IPS DF 6.9 (cell line): ENCODE measurements around the gene SH3GL1.
"Not testable (repeated sequence)": the region's sequence is repeated elsewhere in the genome, so short reads cannot be mapped to it uniquely, and the experiment has no call there.

Experiments used
- DNase-seq: peaks from one replicate; pipeline ENCODE4 v3.0.0-alpha.2; 2013; ENCODE audit warnings: low read depth, low spot score
- H3K27ac ChIP-seq: one replicate; pipeline ENCODE4 v1.5.1; 2013; ENCODE audit warnings: low read length, control low read depth
- H3K27me3 ChIP-seq: 2 replicates; pipeline ENCODE4 v1.6.1; 2013; ENCODE audit warnings: mild to moderate bottlenecking, low read length; ENCODE audit not compliant: control insufficient read depth, insufficient read depth
- H3K36me3 ChIP-seq: 2 replicates; pipeline ENCODE4 v1.6.1; 2013; ENCODE audit warnings: low read length; ENCODE audit not compliant: control insufficient read depth, insufficient read depth
- H3K4me1 ChIP-seq: 2 replicates; pipeline ENCODE4 v1.6.1; 2013; ENCODE audit warnings: low read length; ENCODE audit not compliant: control insufficient read depth, insufficient read depth
- H3K4me3 ChIP-seq: 2 replicates; pipeline ENCODE4 v1.5.1; 2013; ENCODE audit warnings: mild to moderate bottlenecking, low read length
- H3K9me3 ChIP-seq: 2 replicates; pipeline ENCODE4 v1.6.1; 2013; ENCODE audit warnings: low read length, inconsistent platforms; ENCODE audit not compliant: control insufficient read depth, insufficient read depth
- WGBS: extraction: QIAGEN DNeasy Blood & Tissue Kit; methylation state at CpG from one replicate; pipeline ENCODE4 v1.1.7; 2013; ENCODE audit warnings: mixed read lengths, missing lambda C conversion rate; ENCODE audit not compliant: insufficient read length, insufficient coverage; 5-methylcytosine and 5-hydroxymethylcytosine counted together

SH3GL1 gene

DNA sequence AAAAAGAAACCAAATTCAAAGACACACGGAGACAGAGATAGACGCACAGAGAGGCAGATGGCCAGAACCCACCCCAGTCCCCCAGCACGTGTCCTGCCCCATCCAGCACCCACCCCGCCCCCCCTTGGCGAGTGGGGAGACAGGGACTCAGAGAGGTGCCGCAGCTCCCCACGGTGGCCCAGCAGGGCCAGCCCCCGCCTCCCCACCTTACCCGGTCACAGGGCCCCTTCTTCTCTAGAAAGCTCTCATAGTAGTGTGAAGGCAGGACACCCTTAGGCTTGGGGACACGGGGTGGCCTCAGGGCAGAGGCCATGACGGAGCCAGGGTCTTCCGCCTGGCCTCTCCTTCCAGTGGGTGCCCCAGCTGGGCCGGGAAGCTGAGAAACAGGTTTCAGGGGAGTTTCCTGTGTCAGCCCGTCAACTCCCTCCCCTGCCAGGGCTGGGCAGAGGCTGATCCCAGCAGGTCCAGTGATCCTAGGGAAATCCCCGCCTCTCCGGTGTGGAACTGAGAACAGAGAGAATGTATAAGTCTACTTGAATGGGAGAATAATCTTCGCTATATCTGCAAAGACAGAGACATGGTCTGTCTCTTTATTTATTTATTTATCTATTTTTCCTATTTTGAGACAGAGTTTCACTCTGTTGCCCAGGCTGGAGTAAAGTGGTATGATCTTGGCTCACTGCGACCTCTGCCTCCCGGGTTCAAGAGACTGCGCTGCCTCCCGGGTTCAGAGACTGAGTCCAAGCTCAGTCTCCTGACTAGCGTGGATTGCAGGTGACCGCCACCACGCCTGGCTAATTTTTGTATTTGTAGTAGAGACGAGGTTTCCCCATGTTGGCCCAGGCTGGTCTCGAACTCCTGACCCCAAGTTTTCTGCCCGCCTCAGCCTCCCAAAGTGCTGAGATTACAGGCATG is 61.6 kb downstream of the SH3GL1 start, which contains the start of gene STAP2:
Gene STAP2, minus strand, starts transcription at position 387 of the 915 bp plus-strand sequence. Its CDS starts 74 bp downstream, at position 313.
- peak within 1 kb of the TSS; percentile 21; the same call in 1 of the 2 replicates for H3K4me3 ChIP-seq
- DNase-seq: no peak
- no peak within 1 kb of the TSS for H3K27ac ChIP-seq
- WGBS: no CpG with 5 or more reads among the region's 27 CpGs
- no peaks in the 10 kb centered on the region for H3K36me3 ChIP-seq
- H3K9me3 ChIP-seq: no peaks in the 10 kb centered on the region
- peaks cover 3% of the 10 kb centered on the region; the same call in 1 of the 2 replicates for H3K4me1 ChIP-seq
- H3K27me3 ChIP-seq: no peaks in the 10 kb centered on the region

DNA sequence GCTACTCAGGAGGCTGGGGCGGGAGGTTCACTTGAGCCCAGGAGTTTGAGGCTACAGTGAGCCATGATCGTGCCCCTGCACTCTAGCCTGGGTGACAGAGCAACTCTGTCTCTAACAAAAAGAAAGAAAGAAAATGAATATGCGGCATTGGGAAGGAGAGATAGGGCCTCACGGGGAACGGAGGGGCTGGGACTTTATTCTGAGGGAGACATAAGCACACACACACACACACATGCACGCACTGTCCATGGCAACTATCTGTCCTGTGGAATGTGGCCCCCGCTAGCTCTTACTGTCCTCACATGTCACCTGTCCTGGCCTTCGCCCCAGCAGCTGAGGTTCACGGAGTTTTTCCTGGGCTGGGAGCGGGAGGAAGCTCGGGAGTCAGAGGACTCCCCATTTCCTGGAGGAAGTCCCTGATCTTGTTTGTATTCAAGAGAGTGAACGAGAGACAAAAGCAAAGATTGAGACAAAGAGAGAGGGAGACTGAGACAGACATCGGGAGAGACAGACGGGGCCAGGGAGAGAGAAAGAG is 62.4 kb downstream of the SH3GL1 start:
- Histone ChIP-seq H3K27ac (no peak overlapping the region), H3K4me1 (peaks cover 3% of the 10 kb centered on the region; the same call in 1 of the 2 replicates), H3K27me3 (no peaks in the 10 kb centered on the region), H3K9me3 (no peaks in the 10 kb centered on the region), H3K4me3 (peak overlapping the region; percentile 21; the same call in 1 of the 2 replicates), H3K36me3 (no peaks in the 10 kb centered on the region)
- DNase-seq: no peak
- no CpG with 5 or more reads among the region's 14 CpGs for WGBS

DNA sequence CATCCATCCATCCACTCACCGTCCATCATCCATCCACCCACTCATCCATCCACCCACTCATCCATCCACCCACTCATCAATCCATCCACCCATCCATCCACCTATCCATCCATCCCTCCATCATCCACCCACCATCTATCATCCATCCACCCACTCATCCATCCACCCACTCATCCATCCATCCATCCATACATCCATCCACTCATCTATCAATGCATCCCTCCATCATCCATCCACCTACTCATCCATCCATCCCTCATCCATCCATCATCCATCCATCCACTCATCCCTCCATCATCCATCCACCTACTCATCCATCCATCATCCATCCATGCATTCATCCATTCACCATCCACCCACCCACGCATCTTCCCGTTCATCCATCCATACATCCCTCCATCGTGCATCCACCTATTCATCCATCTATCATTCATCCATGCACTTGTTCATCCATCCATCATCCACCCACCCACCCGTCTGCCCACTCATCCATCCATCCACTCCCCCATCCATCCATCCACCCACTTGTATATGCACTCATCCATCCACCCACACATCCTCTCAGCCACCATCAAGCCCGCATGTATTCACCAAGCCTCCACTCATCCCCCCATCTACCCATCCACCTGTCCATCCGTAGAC is 65.3 kb downstream of the SH3GL1 start:
- no peak for DNase-seq
- no peak overlapping the region for H3K4me3 ChIP-seq
- WGBS: 100% methylated on average over 4 of the region's 7 CpGs

DNA sequence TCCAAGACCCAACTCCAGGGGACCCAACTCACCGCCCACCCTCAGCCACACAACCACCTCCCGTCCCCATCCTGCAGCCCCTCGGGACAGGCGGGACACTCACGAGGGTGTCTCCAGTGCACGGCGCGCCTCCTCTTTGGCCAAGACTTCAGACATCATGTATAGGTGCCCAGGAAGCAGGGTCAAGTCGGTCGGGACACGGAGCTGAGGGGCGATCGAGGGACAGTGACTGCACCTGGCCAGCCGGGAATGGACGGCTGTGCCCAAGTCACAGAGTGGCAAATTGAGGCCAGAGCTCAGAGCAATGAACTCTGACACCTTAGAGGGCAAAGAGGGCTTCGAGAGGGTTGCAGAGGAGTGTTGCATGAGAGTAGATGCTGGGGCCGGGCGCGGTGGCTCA is 70.5 kb downstream of the SH3GL1 start:
- no CpG with 5 or more reads among the region's 19 CpGs for WGBS
- no peak for DNase-seq
- Histone ChIP-seq H3K9me3 (no peaks in the 10 kb centered on the region), H3K4me3 (no peak overlapping the region), H3K27ac (no peak overlapping the region), H3K36me3 (no peaks in the 10 kb centered on the region), H3K4me1 (peaks cover 4% of the 10 kb centered on the region; the same call in 1 of the 2 replicates), H3K27me3 (no peaks in the 10 kb centered on the region)

More for the DNA sequence above, 65.3 kb downstream of the SH3GL1 start:
- Histone ChIP-seq H3K27me3 (no peaks in the 10 kb centered on the region), H3K9me3 (no peaks in the 10 kb centered on the region), H3K4me1 (0 out of 2 replicates have a peak, but pooled peaks cover 1% of the 10 kb centered on the region), H3K36me3 (no peaks in the 10 kb centered on the region), H3K27ac (no peak overlapping the region)

DNA sequence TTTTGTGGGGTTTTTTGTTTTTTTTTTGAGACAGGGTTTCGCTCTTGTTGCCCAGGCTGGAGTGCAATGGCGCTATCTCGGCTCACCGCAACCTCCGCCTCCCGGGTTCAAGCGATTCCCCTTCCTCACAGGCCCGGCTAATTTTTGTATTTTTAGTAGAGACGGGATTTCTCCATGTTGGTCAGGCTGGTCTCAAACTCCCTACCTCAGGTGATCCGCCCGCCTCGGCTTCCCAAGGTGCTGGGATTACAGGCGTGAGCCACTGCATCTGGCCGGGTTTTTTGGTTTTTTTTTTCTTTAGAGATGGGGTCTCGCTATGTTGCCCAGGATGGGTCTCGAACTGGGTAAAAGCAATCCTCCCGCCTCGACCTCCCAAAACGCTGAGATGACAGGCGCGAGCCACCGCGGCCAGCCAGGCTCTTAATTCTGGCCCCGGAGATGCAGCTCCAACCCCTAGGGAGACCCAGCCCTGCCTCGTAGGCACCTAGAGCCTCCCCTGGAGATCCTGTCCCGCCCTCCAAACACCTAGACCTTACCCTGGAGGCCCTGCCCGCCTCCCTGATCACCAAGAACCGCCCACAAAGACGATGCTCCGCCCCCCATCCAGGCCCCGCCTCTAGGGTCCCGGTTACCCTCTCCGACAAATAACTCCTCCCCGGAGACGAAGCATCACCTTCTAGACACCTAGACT is 71.2 kb downstream of the SH3GL1 start:
- not testable (repeated sequence) for H3K9me3 ChIP-seq, H3K27ac ChIP-seq, H3K27me3 ChIP-seq, H3K4me1 ChIP-seq, H3K36me3 ChIP-seq
- peak overlapping the region; percentile 64; the same call in 1 of the 2 replicates for H3K4me3 ChIP-seq
- DNase-seq: peak; percentile 35
- WGBS: no CpG with 5 or more reads among the region's 35 CpGs

DNA sequence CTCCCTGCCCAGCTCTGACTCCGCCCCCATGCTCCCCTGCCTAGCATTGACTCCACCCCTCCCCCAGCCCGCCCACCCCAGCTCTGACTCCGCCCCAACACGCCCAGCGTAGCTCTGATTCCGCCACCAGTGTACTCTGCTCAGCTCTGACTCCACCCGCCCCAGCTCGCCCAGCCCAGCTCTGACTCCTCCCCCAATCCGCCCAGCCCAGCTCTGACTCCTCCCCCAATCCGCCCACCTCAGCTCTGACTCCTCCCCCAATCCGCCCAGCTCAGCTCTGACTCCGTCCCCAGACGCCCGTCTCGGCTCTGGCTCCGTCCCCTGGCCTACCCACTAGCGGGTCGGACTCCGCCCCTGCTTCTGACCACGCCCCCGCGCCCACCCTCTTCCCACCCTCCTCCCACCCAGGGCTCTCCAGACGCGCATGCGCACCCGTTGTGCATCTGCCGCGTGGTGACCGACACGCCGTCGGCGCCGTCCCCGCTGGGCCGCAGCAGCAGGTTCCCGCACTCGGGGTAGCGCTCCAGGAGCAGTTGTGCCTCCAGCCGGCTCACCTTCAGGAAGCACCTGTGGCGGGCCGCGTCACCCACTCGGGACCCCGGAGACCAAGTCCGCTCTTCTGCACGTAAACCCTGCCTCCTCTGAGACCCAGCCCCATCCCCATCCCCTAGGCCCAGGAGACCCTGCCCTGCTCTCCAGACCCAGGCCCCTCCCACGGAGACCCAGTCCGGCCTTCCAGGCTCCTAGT is 71.9 kb downstream of the SH3GL1 start:
- Histone ChIP-seq H3K9me3 (no peaks in the 10 kb centered on the region), H3K36me3 (no peaks in the 10 kb centered on the region; the same call in 1 of the 2 replicates), H3K4me3 (peak overlapping the region; percentile 64; the same call in 1 of the 2 replicates), H3K27ac (no peak overlapping the region), H3K27me3 (no peaks in the 10 kb centered on the region), H3K4me1 (peaks cover 4% of the 10 kb centered on the region; the same call in 1 of the 2 replicates)
- peak; percentile 81 for DNase-seq
- WGBS: no CpG with 5 or more reads among the region's 49 CpGs

DNA sequence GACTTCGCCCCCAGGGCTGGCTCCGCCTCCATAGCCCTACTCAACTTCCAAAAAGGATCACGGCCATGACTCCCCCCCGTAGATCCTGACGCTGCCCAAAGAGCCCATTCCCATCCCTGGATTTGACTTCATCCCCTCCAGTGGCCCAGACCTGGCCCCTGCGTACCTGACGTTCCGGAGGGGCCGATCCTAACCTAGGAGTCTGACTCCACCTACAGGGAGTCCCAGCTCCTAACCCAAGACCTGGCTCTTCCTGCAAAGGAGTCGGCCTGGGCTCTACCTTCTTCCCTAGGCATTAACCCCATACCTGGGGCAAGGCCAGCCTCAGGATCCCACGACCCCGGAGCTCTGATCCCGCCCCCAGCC is 72.5 kb downstream of the SH3GL1 start:
- no CpG with 5 or more reads among the region's 13 CpGs for WGBS
- Histone ChIP-seq H3K27ac (no peak overlapping the region), H3K4me3 (peak overlapping the region; percentile 21; the same call in 1 of the 2 replicates)

DNA sequence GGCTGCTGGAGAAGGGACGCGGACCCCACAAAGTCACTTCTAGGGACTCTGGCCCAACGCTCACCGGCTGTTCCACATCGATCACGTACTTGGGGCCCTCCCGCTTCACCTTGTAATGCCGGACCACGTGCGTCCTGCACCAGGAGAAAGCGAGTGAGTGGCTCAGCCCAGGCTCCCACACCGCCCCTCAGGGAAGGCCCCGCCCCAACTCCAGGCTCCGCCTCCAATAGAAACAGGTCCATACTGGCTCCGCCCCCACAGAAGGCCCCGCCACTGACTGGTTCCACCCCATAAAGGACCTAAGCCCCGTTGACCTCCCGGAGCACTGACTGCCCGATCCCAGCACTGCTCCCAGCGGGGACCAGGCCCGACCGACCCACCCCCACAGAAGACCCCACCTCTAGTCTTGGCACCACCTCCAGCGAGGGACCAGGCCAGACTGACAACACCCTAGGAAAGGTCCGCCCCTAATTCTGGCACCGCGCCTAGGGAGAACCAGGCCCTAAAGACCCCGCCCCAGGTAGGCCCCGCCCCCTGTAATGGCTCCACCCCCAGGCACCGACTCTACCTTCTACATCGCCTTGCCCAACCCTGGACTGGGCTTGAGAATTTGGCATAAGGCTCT is 73.0 kb downstream of the SH3GL1 start:
- Histone ChIP-seq H3K36me3 (peaks cover 3% of the 10 kb centered on the region; the same call in 1 of the 2 replicates), H3K4me1 (peaks cover 4% of the 10 kb centered on the region; the same call in 1 of the 2 replicates), H3K9me3 (no peaks in the 10 kb centered on the region), H3K27me3 (no peaks in the 10 kb centered on the region), H3K27ac (no peak overlapping the region), H3K4me3 (peak overlapping the region; percentile 49; the same call in 1 of the 2 replicates)
- WGBS: no CpG with 5 or more reads among the region's 30 CpGs
- DNase-seq: peak; percentile 78

More for the DNA sequence above, 72.5 kb downstream of the SH3GL1 start:
- DNase-seq: no peak
- Histone ChIP-seq H3K27me3 (no peaks in the 10 kb centered on the region), H3K4me1 (peaks cover 4% of the 10 kb centered on the region; the same call in 1 of the 2 replicates), H3K9me3 (no peaks in the 10 kb centered on the region), H3K36me3 (peaks cover 2% of the 10 kb centered on the region; the same call in 1 of the 2 replicates)

DNA sequence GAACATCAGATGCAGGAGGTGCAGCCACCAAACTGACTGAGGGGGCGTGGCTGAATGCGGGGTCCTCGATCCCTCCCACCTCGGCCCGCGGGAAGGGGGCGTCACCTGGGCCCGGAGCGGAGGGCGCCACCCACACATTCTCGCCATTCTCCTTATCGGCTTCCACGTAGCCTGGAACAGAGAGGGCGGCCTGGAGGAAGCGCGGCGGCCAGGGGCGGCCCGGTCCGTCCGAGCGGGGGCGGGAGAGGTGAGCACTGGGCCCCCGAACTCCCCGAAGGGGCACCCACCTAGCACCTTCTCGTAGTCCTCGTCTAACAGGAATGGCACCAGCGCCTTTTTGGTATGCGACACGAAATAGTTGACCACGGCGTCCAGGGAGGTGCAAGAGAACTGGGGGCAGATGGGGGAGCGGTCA is 73.5 kb downstream of the SH3GL1 start:
- Histone ChIP-seq H3K27ac (no peak overlapping the region), H3K36me3 (peaks cover 3% of the 10 kb centered on the region; the same call in 1 of the 2 replicates), H3K9me3 (no peaks in the 10 kb centered on the region), H3K27me3 (no peaks in the 10 kb centered on the region), H3K4me1 (peaks cover 4% of the 10 kb centered on the region; the same call in 1 of the 2 replicates), H3K4me3 (peak overlapping the region; percentile 49; the same call in 1 of the 2 replicates)
- DNase-seq: peak; percentile 41
- no CpG with 5 or more reads among the region's 33 CpGs for WGBS
